GM23338 (cell line): ENCODE data around the gene METRN. TPM values are rescaled to one million over a fixed set of nuclear protein-coding genes. Genes with fewer than 3 reads are reported as not detected.

Experiments used
- ATAC-seq: fragments of 200-7000 bp; cut with Tn5 transposase; 3 replicates; pipeline ENCODE4 v1.9.1; 2020
- DNase-seq: peaks from one replicate; pipeline ENCODE4 v3.0.0-alpha.2; 2015; ENCODE audit warnings: low spot score
- H2AFZ ChIP-seq: fragments of 200-600 bp; sonication (generic); 2 replicates; pipeline ENCODE4 v1.8.0; 2016; ENCODE audit warnings: antibody characterized with exemption, mild to moderate bottlenecking, moderate library complexity
- H3F3A ChIP-seq: fragments of 200-600 bp; sonication (generic); replicated peaks from 2 replicates; pipeline ENCODE4 v1.8.0; 2017; ENCODE audit warnings: antibody characterized with exemption, mixed run types, low read depth
- H3K27ac ChIP-seq: fragments of 200-600 bp; sonication (generic); 2 replicates; pipeline ENCODE4 v1.6.1; 2016; ENCODE audit warnings: low read depth
- H3K27me3 ChIP-seq: fragments of 200-600 bp; sonication (generic); 2 replicates; pipeline ENCODE4 v1.8.0; 2016; ENCODE audit warnings: mild to moderate bottlenecking, mixed run types, moderate library complexity; ENCODE audit not compliant: insufficient read depth
- H3K36me3 ChIP-seq: fragments of 200-600 bp; sonication (generic); 2 replicates; pipeline ENCODE4 v1.8.0; 2016; ENCODE audit warnings: mild to moderate bottlenecking; ENCODE audit not compliant: insufficient read depth
- H3K4me1 ChIP-seq: fragments of 200-600 bp; sonication (generic); 2 replicates; pipeline ENCODE4 v1.8.0; 2016; ENCODE audit warnings: mild to moderate bottlenecking, moderate library complexity; ENCODE audit not compliant: insufficient read depth
- H3K4me2 ChIP-seq: fragments of 200-600 bp; sonication (generic); 2 replicates; pipeline ENCODE4 v1.7.1; 2017; ENCODE audit warnings: mixed run types
- H3K4me3 ChIP-seq: fragments of 200-600 bp; sonication (generic); 2 replicates; pipeline ENCODE4 v1.6.1; 2016; ENCODE audit warnings: mixed run types
- H3K79me2 ChIP-seq: fragments of 200-600 bp; sonication (generic); replicated peaks from 2 replicates; pipeline ENCODE4 v1.8.0; 2017; ENCODE audit warnings: mild to moderate bottlenecking; ENCODE audit not compliant: insufficient read depth
- H3K9me2 ChIP-seq: fragments of 200-600 bp; sonication (generic); 2 replicates; pipeline ENCODE4 v1.8.0; 2017; ENCODE audit not compliant: insufficient read depth
- H4K20me1 ChIP-seq: fragments of 200-600 bp; sonication (generic); replicated peaks from 2 replicates; pipeline ENCODE4 v1.8.0; 2017; ENCODE audit warnings: mild to moderate bottlenecking; ENCODE audit not compliant: insufficient read depth
- H3K27ac Mint-ChIP-seq: 2 replicates; pipeline ENCODE4 v1.8.0; 2020; ENCODE audit warnings: inconsistent platforms, mild to moderate bottlenecking, moderate library complexity, mixed read lengths
- H3K27me3 Mint-ChIP-seq: 3 replicates; pipeline ENCODE4 v1.8.0; 2022; ENCODE audit warnings: low read depth, mild to moderate bottlenecking, moderate library complexity, mixed read lengths, inconsistent platforms; ENCODE audit not compliant: insufficient read depth, poor library complexity
- H3K36me3 Mint-ChIP-seq: 3 replicates; pipeline ENCODE4 v1.8.0; 2021; ENCODE audit warnings: low read depth, mild to moderate bottlenecking, inconsistent platforms, moderate library complexity, mixed read lengths
- H3K4me1 Mint-ChIP-seq: 3 replicates; pipeline ENCODE4 v1.8.0; 2020; ENCODE audit warnings: mild to moderate bottlenecking, inconsistent platforms, mixed read lengths
- H3K4me3 Mint-ChIP-seq: 3 replicates; pipeline ENCODE4 v1.8.0; 2021; ENCODE audit warnings: moderate library complexity, mild to moderate bottlenecking, inconsistent platforms, mixed read lengths
- H3K9me3 Mint-ChIP-seq: 3 replicates; pipeline ENCODE4 v1.8.0; 2020; ENCODE audit warnings: moderate library complexity, mild to moderate bottlenecking, inconsistent platforms, mixed read lengths
- CREB1 ChIP-seq: fragments of 250-450 bp; sonication (Bioruptor Pico); IDR thresholded peaks from 2 replicates; pipeline ENCODE4 v1.5.0; 2020; ENCODE audit warnings: low read depth, mild to moderate bottlenecking, moderate library complexity
- ETS1 ChIP-seq: IDR thresholded peaks from 2 replicates; pipeline ENCODE4 v1.6.1; 2016; ENCODE audit warnings: antibody characterized with exemption
- EZH2 ChIP-seq: fragments of 200-600 bp; sonication (generic); IDR thresholded peaks from one replicate; pipeline ENCODE4 v1.8.0; 2017; ENCODE audit warnings: antibody characterized with exemption, mild to moderate bottlenecking, low read depth; ENCODE audit not compliant: unreplicated experiment
- EZH2phosphoT487 ChIP-seq: fragments of 200-600 bp; sonication (generic); IDR thresholded peaks from one replicate; pipeline ENCODE4 v1.8.1; 2018; ENCODE audit warnings: antibody characterized with exemption; ENCODE audit not compliant: unreplicated experiment
- JUNB ChIP-seq: IDR thresholded peaks from one replicate; pipeline ENCODE4 v1.6.1; 2016; ENCODE audit warnings: antibody characterized with exemption; ENCODE audit not compliant: unreplicated experiment
- NANOG ChIP-seq: IDR thresholded peaks from 2 replicates; pipeline ENCODE4 v1.6.1; 2016; ENCODE audit warnings: antibody characterized with exemption, borderline replicate concordance
- POLR2AphosphoS5 ChIP-seq: IDR thresholded peaks from 2 replicates; pipeline ENCODE4 v1.6.1; 2016; ENCODE audit warnings: antibody characterized with exemption, low read depth
- REST ChIP-seq: IDR thresholded peaks from one replicate; pipeline ENCODE4 v1.6.1; 2018; ENCODE audit warnings: antibody characterized with exemption; ENCODE audit not compliant: unreplicated experiment
- STAT1 ChIP-seq: IDR thresholded peaks from one replicate; pipeline ENCODE4 v1.6.1; 2016; ENCODE audit warnings: antibody characterized with exemption; ENCODE audit not compliant: unreplicated experiment
- ZNF114 ChIP-seq: fragments of 250-450 bp; sonication (Bioruptor Pico); IDR thresholded peaks from 2 replicates; pipeline ENCODE4 v1.5.0; 2020; ENCODE audit warnings: mild to moderate bottlenecking, moderate library complexity
- ZNF331 ChIP-seq: fragments of 250-450 bp; sonication (Bioruptor Pico); IDR thresholded peaks from 2 replicates; pipeline ENCODE4 v1.5.0; 2020; ENCODE audit warnings: low read depth, mild to moderate bottlenecking, moderate library complexity
- ZNF462 ChIP-seq: fragments of 250-450 bp; sonication (Bioruptor Pico); IDR thresholded peaks from 2 replicates; pipeline ENCODE4 v1.5.0; 2020; ENCODE audit warnings: mild to moderate bottlenecking, moderate library complexity
- polyA plus RNA-seq: library from polyadenylated mRNA; unstranded; fragments of >200 nt; fragmentation: Nextera tagmentation; extraction: Ambion mirVana; gene quantifications from 2 replicates; pipeline ENCODE4 v1.2.1, GENCODE V29; 2016
- total RNA-seq: library from RNA; depleted of rRNA; stranded (reverse); fragments of >200 nt; shearing (Covaris generic); gene quantifications from 2 replicates; pipeline ENCODE4 v1.2.3, GENCODE V29; 2014
- TF ChIP-seq, protein P1 (sequence below), 2 experiments: fragments of 200-600 bp in 1 of 2; sonication (generic) in 1 of 2; conservative IDR thresholded peaks; 2 replicates each; pipeline versions ENCODE4 v1.5.1 to v1.6.1; 2016 to 2017; ENCODE audit warnings: antibody characterized with exemption in 2 of 2, low read depth in 2 of 2, mild to moderate bottlenecking in 2 of 2, moderate library complexity in 1 of 2

Gene METRN
- total and polyA plus RNA-seq, 2 experiments from 2014 or later, result 18.7 to 33.0 TPM

- no peak overlapping the region for H3K4me2 ChIP-seq
- H3K36me3 Mint-ChIP-seq, result no peaks in the 10 kb centered on the region
- no peak for ATAC-seq
Measured at GRCh38 chr16:708959-709358, 6.0 kb upstream of the METRN start.

More at GRCh38 chr16:708959-709358, 6.0 kb upstream of the METRN start:
- DNase-seq, result no peak
- Histone ChIP-seq H3K27ac (no peak overlapping the region), H3K4me1 (no peaks in the 10 kb centered on the region), H2AFZ (no peak overlapping the region), H3K4me3 (no peak overlapping the region), H4K20me1 (no peaks in the 10 kb centered on the region), H3K27me3 (peaks cover 70% of the 10 kb centered on the region), H3K79me2 (no peaks in the 10 kb centered on the region), H3K9me2 (no peaks in the 10 kb centered on the region), H3K36me3 (no peaks in the 10 kb centered on the region), H3F3A (0 out of 2 replicates have a peak, but pooled peaks cover 6% of the 10 kb centered on the region)
- H3K4me3 Mint-ChIP-seq, result no peak overlapping the region
- no peak overlapping the region for H3K27ac Mint-ChIP-seq
- peaks cover 59% of the 10 kb centered on the region for H3K27me3 Mint-ChIP-seq
- peaks cover 4% of the 10 kb centered on the region; the same call in 1 of the 3 replicates for H3K9me3 Mint-ChIP-seq
- no peaks in the 10 kb centered on the region; the same call in 2 of the 3 replicates for H3K4me1 Mint-ChIP-seq
- TF ChIP-seq NANOG (no peak), REST (no peak), ZNF114 (CRISPR knock-in tag) (no peak), ZNF331 (CRISPR knock-in tag) (no peak), EZH2 (no peak), ZNF462 (CRISPR knock-in tag) (no peak), CREB1 (CRISPR knock-in tag) (no peak), STAT1 (no peak), EZH2phosphoT487 (no peak), POLR2AphosphoS5 (no peak), ETS1 (no peak), JUNB (no peak)
- TF ChIP-seq, protein P1, sequence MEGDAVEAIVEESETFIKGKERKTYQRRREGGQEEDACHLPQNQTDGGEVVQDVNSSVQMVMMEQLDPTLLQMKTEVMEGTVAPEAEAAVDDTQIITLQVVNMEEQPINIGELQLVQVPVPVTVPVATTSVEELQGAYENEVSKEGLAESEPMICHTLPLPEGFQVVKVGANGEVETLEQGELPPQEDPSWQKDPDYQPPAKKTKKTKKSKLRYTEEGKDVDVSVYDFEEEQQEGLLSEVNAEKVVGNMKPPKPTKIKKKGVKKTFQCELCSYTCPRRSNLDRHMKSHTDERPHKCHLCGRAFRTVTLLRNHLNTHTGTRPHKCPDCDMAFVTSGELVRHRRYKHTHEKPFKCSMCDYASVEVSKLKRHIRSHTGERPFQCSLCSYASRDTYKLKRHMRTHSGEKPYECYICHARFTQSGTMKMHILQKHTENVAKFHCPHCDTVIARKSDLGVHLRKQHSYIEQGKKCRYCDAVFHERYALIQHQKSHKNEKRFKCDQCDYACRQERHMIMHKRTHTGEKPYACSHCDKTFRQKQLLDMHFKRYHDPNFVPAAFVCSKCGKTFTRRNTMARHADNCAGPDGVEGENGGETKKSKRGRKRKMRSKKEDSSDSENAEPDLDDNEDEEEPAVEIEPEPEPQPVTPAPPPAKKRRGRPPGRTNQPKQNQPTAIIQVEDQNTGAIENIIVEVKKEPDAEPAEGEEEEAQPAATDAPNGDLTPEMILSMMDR (conservative IDR thresholded peaks at IDR 0.05; ENCODE audit: low read depth in 2 of 2), result no peak
